H1 (cell line): Measurements from ENCODE around the gene COL25A1. TPM values are rescaled to one million over a fixed set of nuclear protein-coding genes. Genes with fewer than 3 reads are reported as not detected.
A peak's percentile ranks its signal among the peaks of the same experiment; 100 is the strongest.

Experiments used
- CTCF ChIA-PET: fragments of 300-600 bp; sonication (Branson Sonifier 250); formaldehyde crosslinking; loops from one replicate; lab custom pipeline; 2021; ENCODE audit not compliant: partially characterized antibody; lab: Charles Lee
- POLR2A ChIA-PET: fragments of 300-600 bp; sonication (Branson Sonifier 250); formaldehyde crosslinking; loops from one replicate; lab custom pipeline; 2021; ENCODE audit warnings: inconsistent platforms; ENCODE audit not compliant: partially characterized antibody; lab: Charles Lee
- DNase-seq, 2 experiments: peaks; one replicate each; pipeline versions ENCODE4 v3.0.0 to v3.0.0-alpha.2; 2010 to 2022; ENCODE audit warnings: low spot score in 2 of 2, low read depth in 1 of 2, mixed read lengths in 1 of 2
- FAIRE-seq: peaks from 2 replicates; lab custom pipeline; 2011; peaks lifted over from hg19 to GRCh38; lab: Jason Lieb, UNC
- H2AFZ ChIP-seq: 2 replicates; pipeline ENCODE4 v1.8.1; 2012; ENCODE audit warnings: low read length, inconsistent platforms
- H2AK5ac ChIP-seq: 2 replicates; pipeline ENCODE4 v1.6.1; 2013; ENCODE audit warnings: low read depth, low read length
- H2BK120ac ChIP-seq: replicated peaks from 2 replicates; pipeline ENCODE3; 2013; ENCODE audit warnings: low read depth, low read length, inconsistent platforms
- H2BK12ac ChIP-seq: 2 replicates; pipeline ENCODE4 v1.6.1; 2013; ENCODE audit warnings: low read depth, low read length
- H2BK15ac ChIP-seq: 2 replicates; pipeline ENCODE4 v1.6.1; 2013; ENCODE audit warnings: low read length
- H2BK20ac ChIP-seq: 2 replicates; pipeline ENCODE4 v1.6.1; 2013; ENCODE audit warnings: low read length
- H2BK5ac ChIP-seq: 2 replicates; pipeline ENCODE4 v1.6.1; 2013; ENCODE audit warnings: low read depth, low read length
- H3K14ac ChIP-seq: 2 replicates; pipeline ENCODE4 v1.6.1; 2013; ENCODE audit warnings: inconsistent platforms; ENCODE audit not compliant: insufficient read length
- H3K18ac ChIP-seq: 2 replicates; pipeline ENCODE4 v1.6.1; 2013; ENCODE audit warnings: low read length; ENCODE audit errors: extremely low read depth
- H3K23ac ChIP-seq: 2 replicates; pipeline ENCODE4 v1.6.1; 2013; ENCODE audit warnings: inconsistent platforms; ENCODE audit not compliant: insufficient read length
- H3K23me2 ChIP-seq: 2 replicates; pipeline ENCODE4 v1.6.1; 2013; ENCODE audit warnings: low read depth, low read length
- H3K27ac ChIP-seq: 2 replicates; pipeline ENCODE4 v1.6.1; 2011; ENCODE audit warnings: low read depth, low read length, inconsistent platforms
- H3K27me3 ChIP-seq, 4 experiments: replicated peaks in 1 of 4; 1 replicate in 1 of 4; 2 replicates in 3 of 4; pipeline versions ENCODE4 v1.6.1 to v1.8.1; 2011 to 2013; ENCODE audit warnings: low read length in 3 of 4, mild to moderate bottlenecking in 3 of 4, inconsistent platforms in 2 of 4, mixed read lengths in 2 of 4, moderate library complexity in 1 of 4; ENCODE audit not compliant: control insufficient read depth in 3 of 4, insufficient read depth in 3 of 4; ENCODE audit errors: extremely low read depth in 1 of 4
- H3K36me3 ChIP-seq, 4 experiments: 2 replicates each; pipeline versions ENCODE4 v1.6.1 to v1.8.1; 2011 to 2013; ENCODE audit warnings: mild to moderate bottlenecking in 4 of 4, low read length in 3 of 4, moderate library complexity in 2 of 4, control low read depth in 1 of 4, inconsistent platforms in 1 of 4; ENCODE audit not compliant: insufficient read depth in 4 of 4, control insufficient read depth in 2 of 4
- H3K4ac ChIP-seq: replicated peaks from 2 replicates; pipeline ENCODE3; 2013; ENCODE audit warnings: low read length, low read depth, mixed read lengths, inconsistent platforms; ENCODE audit not compliant: insufficient read length
- H3K4me1 ChIP-seq, 4 experiments: replicated peaks in 1 of 4; 1 replicate in 1 of 4; 2 replicates in 3 of 4; pipeline versions ENCODE4 v1.6.1 to v1.8.1; 2011 to 2013; ENCODE audit warnings: low read length in 3 of 4, inconsistent platforms in 2 of 4, mixed read lengths in 1 of 4; ENCODE audit not compliant: insufficient read depth in 4 of 4, control insufficient read depth in 3 of 4
- H3K4me2 ChIP-seq, 2 experiments: 2 replicates each; pipeline versions ENCODE4 v1.6.1 to v1.8.1; 2011 to 2013; ENCODE audit warnings: low read depth in 2 of 2, low read length in 2 of 2, control low read depth in 1 of 2, inconsistent platforms in 1 of 2, mild to moderate bottlenecking in 1 of 2; ENCODE audit not compliant: insufficient read depth in 1 of 2
- H3K4me3 ChIP-seq, 4 experiments: fragments of 200-600, 300-600 bp in 1 of 4; sonication (generic), shearing (Covaris generic), sonication (Bioruptor Twin) in 1 of 4; 2 replicates each; pipeline versions ENCODE4 v1.5.1 to v1.8.1; 2011 to 2016; ENCODE audit warnings: low read length in 4 of 4, low read depth in 3 of 4, control low read depth in 2 of 4, inconsistent platforms in 2 of 4, mild to moderate bottlenecking in 2 of 4, mixed read lengths in 1 of 4, moderate library complexity in 1 of 4; ENCODE audit not compliant: insufficient read depth in 2 of 4; ENCODE audit errors: extremely low read depth in 1 of 4
- H3K56ac ChIP-seq: replicated peaks from 2 replicates; pipeline ENCODE3; 2013; ENCODE audit warnings: low read depth, mild to moderate bottlenecking, mixed read lengths, low read length, inconsistent platforms; ENCODE audit not compliant: insufficient read length
- H3K79me1 ChIP-seq: 2 replicates; pipeline ENCODE4 v1.6.1; 2013; ENCODE audit warnings: low read depth, low read length, control low read depth
- H3K79me2 ChIP-seq, 2 experiments: 2 replicates each; pipeline versions ENCODE4 v1.6.1 to v1.8.1; 2012 to 2013; ENCODE audit warnings: low read length in 2 of 2, mild to moderate bottlenecking in 2 of 2, inconsistent platforms in 1 of 2; ENCODE audit not compliant: insufficient read depth in 2 of 2, control insufficient read depth in 1 of 2
- H3K9ac ChIP-seq, 4 experiments: replicated peaks in 1 of 4; 1 replicate in 1 of 4; 2 replicates in 3 of 4; pipeline versions ENCODE4 v1.6.1 to v1.8.1; 2011 to 2013; ENCODE audit warnings: low read depth in 3 of 4, low read length in 3 of 4, control low read depth in 2 of 4, mild to moderate bottlenecking in 2 of 4, moderate library complexity in 2 of 4, inconsistent platforms in 1 of 4; ENCODE audit errors: extremely low read depth in 1 of 4
- H3K9me3 ChIP-seq, 2 experiments: 2 replicates each; pipeline versions ENCODE4 v1.6.1 to v1.8.1; 2012 to 2013; ENCODE audit warnings: mild to moderate bottlenecking in 2 of 2, moderate library complexity in 2 of 2, control low read depth in 1 of 2, inconsistent platforms in 1 of 2, low read depth in 1 of 2, low read length in 1 of 2, mixed read lengths in 1 of 2; ENCODE audit not compliant: insufficient read depth in 2 of 2
- H4K20me1 ChIP-seq, 2 experiments: replicated peaks in 1 of 2; 2 replicates each; pipeline versions ENCODE3 to v1.8.1; 2011 to 2013; ENCODE audit warnings: inconsistent platforms in 2 of 2, low read length in 2 of 2, mild to moderate bottlenecking in 1 of 2; ENCODE audit not compliant: insufficient read depth in 2 of 2, control insufficient read depth in 1 of 2
- H4K5ac ChIP-seq: 2 replicates; pipeline ENCODE4 v1.6.1; 2013; ENCODE audit warnings: low read length, low read depth, mixed read lengths, inconsistent platforms; ENCODE audit not compliant: insufficient read length
- H4K8ac ChIP-seq: 2 replicates; pipeline ENCODE4 v1.8.0; 2013; ENCODE audit warnings: mild to moderate bottlenecking, moderate library complexity, low read length, inconsistent platforms; ENCODE audit not compliant: insufficient read depth; ENCODE audit errors: extremely low read depth
- H4K91ac ChIP-seq: replicated peaks from 2 replicates; pipeline ENCODE3; 2013; ENCODE audit warnings: low read length, mixed read lengths, inconsistent platforms; ENCODE audit not compliant: insufficient read length
- BACH1 ChIP-seq: IDR thresholded peaks from 2 replicates; pipeline ENCODE4 v1.6.1; 2012; ENCODE audit warnings: low read length, improper control_type of control experiment
- BCL11A ChIP-seq, 2 experiments: IDR thresholded peaks; one replicate each; pipeline ENCODE4 v1.6.1; 2011; ENCODE audit warnings: low read depth in 2 of 2, low read length in 2 of 2, mild to moderate bottlenecking in 2 of 2
- BRCA1 ChIP-seq: IDR thresholded peaks from 2 replicates; pipeline ENCODE4 v1.6.1; 2012; ENCODE audit warnings: low read depth, low read length, improper control_type of control experiment
- CEBPB ChIP-seq: IDR thresholded peaks from 2 replicates; pipeline ENCODE4 v1.6.1; 2012; ENCODE audit warnings: low read depth, low read length
- CREB1 ChIP-seq: IDR thresholded peaks from 2 replicates; pipeline ENCODE4 v1.6.1; 2012; ENCODE audit warnings: inconsistent platforms
- MAFK ChIP-seq: IDR thresholded peaks from 2 replicates; pipeline ENCODE4 v1.6.1; 2012; ENCODE audit warnings: low read depth, mild to moderate bottlenecking, improper control_type of control experiment, low read length
- POLR2A ChIP-seq, 2 experiments: IDR thresholded peaks; 1 replicate in 1 of 2; 2 replicates in 1 of 2; pipeline ENCODE4 v1.6.1; 2011; ENCODE audit warnings: low read depth in 2 of 2, low read length in 2 of 2, mild to moderate bottlenecking in 2 of 2; ENCODE audit errors: control extremely low read depth in 1 of 2
- TCF12 ChIP-seq: IDR thresholded peaks from 2 replicates; pipeline ENCODE4 v1.6.1; 2011; ENCODE audit warnings: low read depth, mild to moderate bottlenecking, low read length
- YY1 ChIP-seq: IDR thresholded peaks from 2 replicates; pipeline ENCODE4 v1.6.1; 2011; ENCODE audit warnings: low read depth, mild to moderate bottlenecking, low read length
- WGBS, 2 experiments: shearing (Covaris generic) in 1 of 2; methylation state at CpG; one replicate each; pipeline versions ENCODE4 v1.1.6 to v1.1.7; 2013 to 2015; ENCODE audit warnings: low lambda C conversion rate in 2 of 2, mixed read lengths in 2 of 2, inconsistent platforms in 1 of 2, low coverage in 1 of 2, missing lambda C conversion rate in 1 of 2; ENCODE audit not compliant: insufficient replicate concordance in 2 of 2, insufficient coverage in 1 of 2, insufficient read length in 1 of 2; ENCODE audit errors: extremely low coverage in 1 of 2, missing lambda C conversion rate in 1 of 2; 5-methylcytosine and 5-hydroxymethylcytosine counted together
- polyA plus RNA-seq, 7 experiments: library from polyadenylated mRNA; depleted of rRNA in 3 of 7; stranded (reverse) in 5 of 7; unstranded in 2 of 7; fragments of >200 nt in 5 of 7; fragments of 200-250 nt in 2 of 7; gene quantifications; 1 replicate in 5 of 7; 2 replicates in 1 of 7; 4 replicates in 1 of 7; pipeline versions ENCODE4 v1.2.1 to v1.2.3, GENCODE V29; 2011 to 2013; ENCODE audit warnings: missing spikeins in 2 of 7, mixed read lengths in 2 of 7
- total RNA-seq: library from RNA; stranded (reverse); fragmentation: NEBNext Ultra II Directional; extraction: Animal tissue kit (Norgen Biotek cat#: 25700); gene quantifications from 2 replicates; pipeline ENCODE4 v1.2.1, GENCODE V29; 2021

The COL25A1 gene
- total and polyA plus RNA-seq, 2 of the 8 experiments (the other 6 are each of a cell fraction or from before 2014, with no cell fraction given), result 1.1 to 8.3 TPM

GRCh38 chr4:109125084-109125483 lies 177.4 kb downstream of the COL25A1 start:
- H3K14ac ChIP-seq, result no peak overlapping the region
- CTCF ChIA-PET, result no interaction called here
- H3K9me3 ChIP-seq, result no peaks in the 10 kb centered on the region
- H2BK120ac ChIP-seq, result no peak overlapping the region
- 93% methylated on average over 1 of the region's 1 CpG; no CpG with 5 or more reads in 1 of the 2 experiments for WGBS, 2 experiments
- no peaks in the 10 kb centered on the region for H4K20me1 ChIP-seq
- no peak overlapping the region for H4K8ac ChIP-seq
- H2BK5ac ChIP-seq, result no peak overlapping the region
- no peaks in the 10 kb centered on the region for H3K36me3 ChIP-seq
- no peaks in the 10 kb centered on the region for H3K79me2 ChIP-seq
- no peaks in the 10 kb centered on the region for H3K79me1 ChIP-seq
- H3K23ac ChIP-seq, result no peak overlapping the region
- no peak overlapping the region for H4K91ac ChIP-seq
- DNase-seq (peak in 1 of 2 experiments; percentile 1), FAIRE-seq (peak; percentile 24)
- no peak overlapping the region for H2BK15ac ChIP-seq
- H2BK12ac ChIP-seq, result no peak overlapping the region
- TF ChIP-seq CREB1, result no peak
- no peak for TF ChIP-seq YY1
- TF ChIP-seq BCL11A (IDR thresholded peaks at IDR 0.05; ENCODE audit: low read depth in 2 of 2, low read length in 2 of 2), result no peak
- TF ChIP-seq CEBPB, result peak; percentile 43; the same call in 1 of the 2 replicates
- peak; percentile 64; the same call in 1 of the 2 replicates for TF ChIP-seq MAFK
- no peak for TF ChIP-seq POLR2A (IDR thresholded peaks at IDR 0.05; ENCODE audit: control extremely low read depth in 1 of 2, low read depth in 2 of 2, low read length in 2 of 2)
- TF ChIP-seq BRCA1, result no peak
- no peak for TF ChIP-seq TCF12
- TF ChIP-seq BACH1, result peak; percentile 89
- H3K56ac ChIP-seq, result no peak overlapping the region
- H4K5ac ChIP-seq, result no peak overlapping the region
- H3K23me2 ChIP-seq, result no peaks in the 10 kb centered on the region
- no peak overlapping the region for H3K9ac ChIP-seq
- no peak overlapping the region for H3K4me2 ChIP-seq
- no peaks in the 10 kb centered on the region for H3K27me3 ChIP-seq
- H2AK5ac ChIP-seq, result no peak overlapping the region
- H3K4me3 ChIP-seq, result no peak overlapping the region
- POLR2A ChIA-PET, result interaction anchor here (1.6 kb wide), 1 partner anchor 18 kb away, joined by 4 read pairs; no protein-coding TSS in a partner anchor
- no peak overlapping the region for H3K4ac ChIP-seq
- H3K18ac ChIP-seq, result no peak overlapping the region
- H2AFZ ChIP-seq, result no peak overlapping the region
- no peak overlapping the region for H2BK20ac ChIP-seq
- H3K4me1 ChIP-seq, result peaks cover 0 to 3% (median 1%) of the 10 kb centered on the region in 4 experiments; a peak in 1 of 7 replicates
- H3K27ac ChIP-seq, result no peak overlapping the region
